ENCODE data around the gene NUP210L.

The NUP210L gene

GRCh38 chr1:153951183-153951582 lies 203.7 kb downstream of the NUP210L start:
- DNase-seq (ENCODE audit: insufficient read length, low spot score) (no peak), FAIRE-seq (no peak)

- FAIRE-seq (peak; percentile 87), DNase-seq (ENCODE audit: insufficient read length, low spot score) (peak; percentile 97)
Observed at GRCh38 chr1:153946622-153947241, 208.1 kb downstream of the NUP210L start, which contains the start of gene DENND4B. TSS of gene DENND4B (minus strand) at chr1:153946718. CDS start at chr1:153944374, 2,344 bp downstream.

GRCh38 chr1:153945795-153946621 lies 208.9 kb downstream of the NUP210L start:
- FAIRE-seq (peak; percentile 92), DNase-seq (ENCODE audit: insufficient read length, low spot score) (peak; percentile 95)

GRCh38 chr1:153945131-153945794 lies 209.6 kb downstream of the NUP210L start:
- DNase-seq (ENCODE audit: insufficient read length, low spot score): peak; percentile 92
- FAIRE-seq: no peak

- DNase-seq (ENCODE audit: insufficient read length, low spot score): no peak
- no peak for FAIRE-seq
Observed at GRCh38 chr1:153944827-153945117, 210.1 kb downstream of the NUP210L start.

GRCh38 chr1:153944005-153944826 lies 210.7 kb downstream of the NUP210L start:
- DNase-seq (ENCODE audit: insufficient read length, low spot score) (no peak), FAIRE-seq (no peak)

GRCh38 chr1:153942766-153943549 lies 211.9 kb downstream of the NUP210L start:
- DNase-seq (ENCODE audit: insufficient read length, low spot score) (no peak), FAIRE-seq (no peak)
